HG03064 (cell line): Measurements from ENCODE around the gene SMCO4.
"Not testable (repeated sequence)": the region's sequence is repeated elsewhere in the genome, so short reads cannot be mapped to it uniquely, and the experiment has no call there.

Source experiments
- ATAC-seq: cut with Tn5 transposase; IDR thresholded peaks from one replicate; pipeline ENCODE4 v1.9.1; 2021; ENCODE audit warnings: low read depth; ENCODE audit not compliant: unreplicated experiment

The SMCO4 gene, protein sequence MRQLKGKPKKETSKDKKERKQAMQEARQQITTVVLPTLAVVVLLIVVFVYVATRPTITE

DNA sequence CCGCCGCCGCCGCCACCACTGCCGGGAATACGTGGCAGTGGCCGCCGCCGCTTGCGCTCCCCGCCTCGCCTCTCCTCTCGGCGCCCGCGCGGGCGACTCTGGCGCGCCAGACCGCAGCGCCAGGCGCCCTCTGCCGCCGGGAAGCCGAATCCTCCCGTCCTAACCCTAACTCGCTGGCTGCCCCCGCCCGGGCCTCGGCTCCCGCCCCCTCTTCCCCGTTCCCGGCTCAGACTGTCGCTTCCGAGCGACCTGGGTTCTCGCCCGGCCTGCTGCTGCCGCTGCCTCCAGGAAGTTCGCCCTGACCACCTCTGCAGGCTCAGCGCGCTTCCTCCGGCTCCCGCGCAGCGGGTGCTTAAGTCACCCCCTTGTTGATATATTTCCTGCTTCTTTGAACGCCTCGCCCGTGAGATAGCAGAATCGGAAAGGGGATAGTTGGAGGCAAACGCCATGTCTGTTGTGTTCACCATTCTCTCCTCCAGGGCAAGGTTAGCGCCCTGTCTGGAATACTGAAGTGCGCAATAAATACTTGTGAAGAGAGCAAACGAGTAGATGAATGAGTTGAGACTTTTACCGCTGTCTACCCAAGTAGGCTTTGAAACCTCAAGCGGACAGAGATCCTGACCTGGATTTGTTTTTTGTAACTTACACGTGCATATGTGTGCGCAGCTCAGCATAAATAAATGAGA, at the start of gene SMCO4:
Gene SMCO4 (minus strand): TSS at position 100 of the 686 bp plus-strand sequence. CDS start 64,202 bp downstream, outside the sequence.
- ATAC-seq: peak; percentile 85

DNA sequence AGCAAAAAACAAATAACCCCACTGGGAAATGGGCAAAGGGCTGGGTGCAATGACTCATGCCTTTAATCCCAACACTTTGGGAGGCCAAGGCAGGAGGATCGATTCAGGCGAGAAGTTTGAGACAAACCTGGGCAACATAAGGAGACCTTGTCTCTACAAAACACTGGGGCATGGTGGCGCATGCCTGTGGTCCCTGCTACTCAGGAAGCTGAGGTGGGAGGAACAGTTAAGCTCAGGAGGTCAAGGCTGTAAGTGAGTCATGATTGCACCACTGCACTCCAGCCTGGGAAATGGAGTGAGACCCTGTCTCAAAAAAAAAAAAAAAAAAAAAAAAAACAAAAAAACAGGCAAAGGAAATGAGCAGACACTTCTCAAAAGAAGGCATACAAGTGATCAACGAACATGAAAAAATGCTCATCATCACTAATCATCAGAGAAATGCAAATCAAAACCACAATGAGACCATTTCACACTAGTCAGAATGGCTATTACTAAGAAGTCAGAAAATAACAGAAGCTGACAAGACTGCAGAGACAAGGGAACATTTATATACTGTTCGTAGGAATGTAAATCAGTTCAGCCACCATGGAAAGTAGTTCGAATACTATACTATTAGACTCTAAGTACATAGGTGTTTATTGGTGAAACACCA, 48.2 kb upstream of the SMCO4 start:
- ATAC-seq: no peak

DNA sequence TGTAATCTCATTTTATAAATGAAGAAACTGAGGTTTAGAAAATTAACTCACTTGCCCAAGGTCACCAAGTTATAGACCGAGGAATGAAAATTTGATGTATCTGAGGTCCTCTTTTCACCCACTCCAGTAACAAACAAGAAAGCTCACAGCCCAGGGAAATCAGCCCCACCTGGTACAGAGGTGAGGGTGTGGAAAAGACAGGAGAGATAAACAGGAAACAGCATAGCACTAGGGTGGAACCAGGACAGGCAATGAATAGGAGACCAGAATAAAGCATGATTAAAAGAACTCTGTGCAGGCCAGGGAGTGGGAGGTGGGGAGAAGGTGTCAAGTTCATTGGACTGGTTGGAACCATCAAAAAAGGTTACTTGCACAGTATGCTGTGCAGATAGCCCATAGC, 46.2 kb upstream of the SMCO4 start:
- no peak for ATAC-seq

DNA sequence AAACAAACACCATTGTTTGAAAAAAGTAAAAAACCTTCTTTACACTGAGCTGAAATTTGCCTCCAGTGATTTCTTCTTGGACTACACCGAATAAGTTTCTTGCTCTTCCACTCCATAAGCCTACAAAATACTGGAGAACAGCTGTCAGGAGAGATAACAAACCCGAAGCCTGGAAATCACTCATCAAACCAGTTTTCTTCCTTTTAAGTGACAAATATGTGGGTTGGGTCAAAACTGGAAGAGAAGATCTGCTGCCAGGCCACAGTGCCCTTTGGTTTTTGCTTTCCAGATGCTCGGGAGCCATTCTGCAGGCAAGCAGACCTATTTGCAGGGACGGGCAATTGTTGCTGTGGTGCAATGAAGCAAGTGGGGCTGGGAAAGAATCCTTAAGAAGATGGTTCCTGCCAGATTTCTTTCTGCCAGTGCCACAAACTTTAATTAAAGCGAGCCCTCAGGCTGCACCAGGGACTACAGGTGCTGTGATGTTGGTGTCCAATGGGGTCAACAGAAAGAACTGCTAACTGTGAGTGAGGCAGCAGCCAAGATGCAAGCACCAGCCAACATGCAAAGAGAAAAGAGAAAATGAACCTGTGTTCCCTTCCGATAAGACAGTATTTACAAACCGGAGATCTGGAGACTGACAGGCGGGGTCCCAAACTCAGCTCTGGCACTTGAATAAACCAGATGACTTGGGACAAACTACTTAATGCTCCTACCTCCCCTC, 44.8 kb upstream of the SMCO4 start:
- no peak for ATAC-seq

DNA sequence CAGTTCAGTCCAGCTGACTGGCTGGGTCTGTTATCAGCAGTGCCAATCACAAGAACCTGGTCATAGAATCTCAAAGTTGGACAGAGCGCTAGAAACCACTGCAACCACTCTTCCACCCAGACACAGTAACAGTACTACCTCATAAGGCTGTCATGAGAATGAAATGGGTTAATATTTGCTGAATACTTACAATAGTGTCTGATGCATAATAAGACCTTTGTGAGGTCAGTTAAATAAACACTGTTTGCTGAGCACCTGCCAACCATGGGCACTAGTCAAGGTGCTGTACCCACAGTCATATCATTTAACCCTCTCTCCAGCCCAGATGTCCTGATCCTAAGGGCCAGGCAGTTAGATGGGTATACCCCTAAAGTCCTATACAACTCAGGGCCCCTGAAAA, 44.2 kb upstream of the SMCO4 start:
- ATAC-seq: not testable (repeated sequence)

DNA sequence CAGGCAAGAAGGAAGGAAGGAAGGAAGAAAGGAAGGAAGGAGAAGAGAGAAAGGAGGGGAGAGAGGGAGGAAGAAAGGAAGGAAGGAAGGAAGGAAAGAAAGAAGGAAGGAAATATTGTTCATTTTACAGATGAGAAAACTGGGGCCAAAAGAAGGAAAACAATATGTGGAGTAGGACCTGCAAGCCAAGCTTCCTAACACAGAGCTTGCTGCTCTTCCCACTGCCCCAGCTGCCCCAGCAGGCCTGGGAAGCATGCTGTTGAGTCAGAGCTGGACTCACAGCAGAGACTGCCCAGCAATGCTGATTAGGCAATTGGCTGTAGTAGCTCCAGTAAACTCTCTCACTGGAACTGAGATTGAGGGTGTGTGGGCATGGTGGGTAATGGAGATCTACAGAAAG, 42.6 kb upstream of the SMCO4 start:
- ATAC-seq: no peak

DNA sequence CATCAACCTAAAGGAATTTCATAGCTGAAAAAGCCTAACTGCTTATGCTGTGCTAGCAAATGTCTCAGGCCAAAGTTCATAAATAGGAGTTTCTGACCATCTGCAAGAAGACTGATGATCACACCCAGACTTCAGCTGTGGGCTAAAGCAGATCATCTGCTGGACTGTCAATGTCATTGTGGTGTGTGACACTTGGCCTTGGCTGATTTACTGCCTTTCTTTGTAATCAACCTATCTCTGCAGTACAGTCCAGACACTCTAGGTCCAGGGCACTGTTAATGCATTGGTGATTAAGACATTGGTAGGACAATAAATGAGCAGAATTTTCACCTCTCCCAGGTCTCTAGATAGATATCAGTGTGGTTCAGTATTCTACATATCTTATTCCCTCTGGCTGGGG, 40.3 kb upstream of the SMCO4 start:
- no peak for ATAC-seq

DNA sequence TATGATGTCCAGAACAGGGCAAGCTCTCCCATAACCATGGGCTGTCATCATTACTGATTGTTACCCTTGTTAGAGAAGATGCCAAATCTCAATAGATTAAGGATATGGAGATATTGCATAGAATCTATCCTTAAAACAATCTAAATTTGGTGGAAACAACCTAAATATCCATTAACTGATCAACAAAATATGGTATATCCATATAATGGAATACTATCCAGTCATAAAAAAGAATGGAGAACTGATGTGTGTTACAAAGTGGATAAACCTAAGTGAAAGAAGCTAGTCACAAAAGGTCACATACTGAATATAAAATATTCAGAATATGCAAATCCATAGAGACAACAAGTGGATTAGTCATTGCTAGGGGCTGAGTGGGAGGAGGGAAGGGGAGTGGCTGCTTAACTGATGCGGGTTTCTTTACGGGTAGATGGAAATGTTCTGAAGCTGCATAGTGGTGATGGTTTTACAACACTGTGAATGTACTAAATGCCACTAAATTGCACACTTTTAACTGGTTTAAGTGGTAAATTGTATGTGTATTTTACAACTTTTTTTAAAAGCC, 36.1 kb upstream of the SMCO4 start:
- ATAC-seq: no peak

DNA sequence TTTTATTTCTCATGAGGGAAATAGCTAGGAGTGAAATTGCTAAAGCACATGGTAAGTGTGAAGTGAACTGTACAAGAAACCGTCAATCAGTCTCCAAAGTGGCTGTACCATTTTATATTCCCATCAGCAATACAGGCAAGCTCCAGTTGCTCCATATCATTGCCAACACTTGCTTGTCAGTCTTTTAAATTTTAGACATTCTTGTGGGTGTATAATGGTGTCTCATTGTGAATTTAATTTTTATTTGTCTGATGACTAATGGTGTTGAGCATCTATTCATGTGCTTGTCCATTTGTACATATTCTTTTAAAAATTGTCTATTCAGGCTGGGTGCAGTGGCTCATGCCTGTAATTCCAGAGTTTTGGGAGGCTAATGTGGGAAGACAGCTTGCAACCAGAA, 34.1 kb upstream of the SMCO4 start:
- ATAC-seq: no peak

DNA sequence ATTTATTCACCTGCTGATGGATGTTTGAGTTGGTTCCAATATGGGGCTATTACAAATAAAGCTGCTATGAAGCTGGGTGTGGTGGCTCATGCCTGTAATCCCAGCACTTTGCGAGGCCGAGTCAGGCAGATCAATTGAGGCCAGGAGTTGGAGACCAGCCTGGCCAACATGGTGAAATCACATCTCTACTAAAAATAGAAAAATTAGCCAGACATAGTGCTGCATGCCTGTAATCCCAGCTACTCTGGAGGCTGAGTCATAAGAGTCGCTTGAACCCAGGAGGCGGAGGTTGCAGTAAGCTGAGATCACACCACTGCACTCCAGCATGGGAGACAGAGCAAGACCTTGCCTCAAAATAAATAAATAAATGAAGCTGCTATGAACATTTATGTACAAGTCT, 33.7 kb upstream of the SMCO4 start:
- not testable (repeated sequence) for ATAC-seq

DNA sequence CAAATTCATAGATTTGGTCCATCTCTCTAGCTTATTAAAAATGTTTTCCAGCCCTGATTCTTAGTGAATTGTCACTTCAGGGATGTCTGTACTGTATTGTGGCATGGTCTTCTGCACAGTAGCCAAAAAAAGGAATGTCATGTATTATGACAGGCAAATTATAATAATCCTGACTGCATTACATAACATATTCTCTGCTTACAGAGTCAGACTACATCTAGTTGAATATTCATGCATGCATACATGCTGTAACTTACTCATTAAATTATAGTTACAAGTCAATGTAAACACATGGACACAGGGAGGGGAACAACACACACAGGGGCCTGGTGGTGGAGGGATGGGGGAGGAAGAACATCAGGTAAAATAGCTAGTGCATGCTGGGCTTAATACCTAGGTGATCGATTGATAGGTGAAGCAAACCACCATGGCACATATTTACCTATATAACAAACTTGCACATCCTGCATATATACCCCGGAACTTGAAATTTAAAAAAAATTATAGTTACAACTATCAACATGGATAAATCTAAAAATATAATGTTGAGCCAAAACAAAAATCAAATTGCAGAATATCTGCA, 31.5 kb upstream of the SMCO4 start:
- no peak for ATAC-seq

DNA sequence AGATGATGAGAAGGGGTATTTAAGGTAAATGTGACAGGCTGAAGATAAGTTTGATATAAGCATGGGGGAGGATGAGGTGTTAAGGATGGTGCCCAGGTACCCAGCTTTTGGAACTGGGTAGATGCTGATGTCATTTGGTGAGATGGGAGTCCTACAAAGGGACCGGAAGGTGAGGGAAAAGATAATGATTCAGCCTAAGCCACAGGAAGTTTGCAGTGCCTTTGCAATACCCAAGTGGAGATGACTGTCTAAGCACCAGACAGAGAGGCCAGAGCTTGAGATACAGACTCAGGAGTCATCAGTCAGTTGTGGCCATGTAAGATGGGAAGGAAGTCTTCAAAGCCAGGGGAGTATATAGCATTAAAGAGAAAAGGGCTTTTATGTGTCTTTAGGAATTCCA, 30.0 kb upstream of the SMCO4 start:
- no peak for ATAC-seq

DNA sequence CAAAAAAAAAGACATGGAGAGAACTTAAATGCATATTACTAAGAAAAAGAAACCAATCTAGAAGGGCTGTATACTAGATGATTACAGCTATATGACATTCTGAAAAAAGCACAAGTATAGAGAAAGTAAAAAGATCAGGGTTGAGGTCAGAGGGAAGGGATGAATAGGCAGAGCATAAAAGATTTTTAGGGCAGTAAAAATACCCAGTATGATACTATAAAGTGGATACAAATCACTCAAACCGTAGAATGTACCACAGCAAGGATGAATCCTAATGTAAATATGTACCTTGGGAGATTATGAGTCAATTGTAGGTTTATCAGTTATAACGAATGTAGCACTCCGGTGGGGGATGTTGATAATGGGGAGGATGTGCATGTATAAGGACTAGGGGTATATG, 29.4 kb upstream of the SMCO4 start:
- ATAC-seq: no peak

DNA sequence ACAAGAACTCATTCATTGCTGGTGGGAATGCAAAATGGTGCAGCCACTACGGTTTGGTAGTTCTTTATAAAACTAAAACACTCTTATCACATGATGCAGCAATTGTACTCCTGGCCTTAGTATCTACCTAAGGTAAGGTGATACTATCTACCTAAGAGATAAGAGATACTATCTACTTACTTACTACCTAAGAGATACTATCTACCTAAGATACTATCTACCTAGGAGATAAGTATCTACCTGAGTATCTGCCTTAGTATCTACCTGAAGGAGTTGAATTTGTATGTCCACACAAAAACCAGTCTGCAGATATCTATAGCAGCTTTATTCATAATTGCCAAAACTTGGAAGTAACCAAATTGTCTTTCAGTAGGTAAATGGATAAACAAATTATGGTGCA, 29.0 kb upstream of the SMCO4 start:
- no peak for ATAC-seq

DNA sequence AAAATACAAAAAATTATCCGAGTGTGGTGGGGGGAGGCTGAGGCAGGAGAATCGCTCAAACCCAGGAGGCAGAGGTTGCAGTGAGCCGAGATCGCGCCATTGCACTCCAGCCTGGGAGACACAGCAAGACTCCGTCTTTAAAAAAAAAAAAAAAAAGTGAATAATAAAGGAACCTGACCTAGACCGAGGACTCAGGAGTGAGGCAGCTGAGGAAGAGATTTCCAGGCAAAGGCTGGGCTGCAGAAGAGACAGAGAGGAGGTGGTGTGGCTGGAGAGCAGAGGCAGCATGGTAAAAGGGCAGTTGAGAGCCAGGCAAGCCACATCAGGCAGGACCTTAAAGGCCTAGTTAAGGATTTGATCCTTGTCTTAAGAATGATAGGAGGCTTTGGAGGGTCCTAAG, 28.4 kb upstream of the SMCO4 start:
- no peak for ATAC-seq

DNA sequence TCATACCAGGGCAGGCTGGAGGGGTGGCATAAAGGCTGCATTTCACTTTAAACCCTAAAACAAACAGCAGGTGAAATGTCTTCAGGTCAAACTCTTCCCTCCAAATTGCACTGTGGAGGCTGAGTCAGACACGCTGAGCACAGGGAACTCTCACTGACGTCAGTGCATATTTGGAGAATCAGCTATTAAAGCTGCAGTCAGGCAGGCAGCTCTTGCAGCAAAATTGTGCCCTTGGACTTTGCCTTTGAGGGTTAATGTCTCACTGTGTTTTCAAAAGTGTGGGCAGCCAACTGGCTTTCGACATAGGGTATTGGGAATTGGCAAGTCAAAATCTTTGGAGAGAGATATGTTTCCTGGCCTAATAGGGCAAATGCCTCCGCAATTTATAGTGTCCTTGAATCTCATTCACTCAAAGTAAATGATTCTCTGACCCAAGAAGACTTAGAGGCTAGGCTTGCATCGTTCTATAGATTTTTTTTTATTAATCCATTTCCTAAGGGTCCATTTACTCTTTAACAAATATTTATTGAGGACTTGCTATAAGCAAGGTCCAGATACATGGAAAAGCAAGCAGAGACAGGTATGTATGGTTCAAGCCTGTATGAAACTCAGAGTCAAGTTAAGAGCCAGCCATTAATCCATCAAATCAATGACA, 27.7 kb upstream of the SMCO4 start:
- no peak for ATAC-seq

DNA sequence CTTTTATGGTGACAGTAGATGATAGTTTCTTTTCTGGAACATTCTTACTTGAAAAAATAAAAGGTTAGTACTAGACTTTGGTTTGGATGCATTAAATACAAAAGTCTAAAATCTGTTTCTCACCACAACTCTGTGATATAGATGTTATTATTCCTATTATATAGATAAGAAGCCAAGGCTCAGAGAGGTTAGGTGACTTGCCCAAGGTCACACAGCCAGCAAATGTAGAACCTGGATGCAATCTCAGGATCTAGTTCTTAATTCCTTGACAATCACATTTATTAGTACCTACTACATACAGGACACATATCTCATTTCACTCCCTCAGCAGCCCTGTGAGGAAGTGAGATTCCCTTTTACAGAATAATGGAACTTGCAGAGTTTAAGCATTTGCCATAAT, 26.3 kb upstream of the SMCO4 start:
- no peak for ATAC-seq

DNA sequence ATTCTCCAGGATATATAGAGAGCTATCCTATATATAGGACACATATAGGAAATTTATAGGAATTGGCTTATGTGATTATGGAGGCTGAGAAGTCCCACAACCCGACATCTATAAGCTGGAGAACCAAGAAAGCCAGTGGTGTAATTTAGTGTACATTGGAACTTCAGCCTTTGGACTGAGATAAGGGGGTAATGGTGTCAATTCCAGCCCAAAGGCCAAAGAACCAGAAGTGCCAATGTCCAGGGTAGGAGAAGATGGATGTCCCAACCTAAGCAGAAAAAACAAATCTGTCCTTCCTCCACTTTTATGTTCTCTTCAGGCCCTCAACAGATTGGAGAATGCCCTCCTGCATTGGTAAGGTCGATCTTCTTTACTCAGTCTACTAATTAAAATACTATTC, 25.5 kb upstream of the SMCO4 start:
- no peak for ATAC-seq

DNA sequence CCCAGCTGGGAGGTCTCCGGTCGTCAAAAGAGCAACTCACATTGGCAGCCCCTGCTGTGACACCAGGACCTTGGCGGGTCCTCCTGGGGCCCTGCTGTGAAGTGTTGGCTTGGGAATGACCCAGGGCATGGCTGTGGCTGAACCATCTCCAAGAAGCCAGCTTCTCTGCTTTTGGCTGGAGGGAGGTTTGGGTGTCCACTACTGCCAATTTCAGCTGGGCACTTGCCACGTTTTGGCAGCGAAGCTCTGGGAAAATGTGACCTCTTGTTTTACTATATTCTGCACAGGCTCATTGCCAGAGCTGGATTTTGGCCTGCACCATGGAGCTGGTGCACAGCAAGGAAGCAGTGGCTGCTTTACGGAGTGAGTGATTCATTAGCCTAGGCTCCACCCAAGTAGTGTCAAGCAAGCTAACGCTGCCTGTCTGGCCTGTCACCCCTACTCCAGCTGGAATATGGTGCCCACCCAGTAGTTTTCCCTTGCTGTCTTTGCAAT, 24.3 kb upstream of the SMCO4 start:
- ATAC-seq: no peak

DNA sequence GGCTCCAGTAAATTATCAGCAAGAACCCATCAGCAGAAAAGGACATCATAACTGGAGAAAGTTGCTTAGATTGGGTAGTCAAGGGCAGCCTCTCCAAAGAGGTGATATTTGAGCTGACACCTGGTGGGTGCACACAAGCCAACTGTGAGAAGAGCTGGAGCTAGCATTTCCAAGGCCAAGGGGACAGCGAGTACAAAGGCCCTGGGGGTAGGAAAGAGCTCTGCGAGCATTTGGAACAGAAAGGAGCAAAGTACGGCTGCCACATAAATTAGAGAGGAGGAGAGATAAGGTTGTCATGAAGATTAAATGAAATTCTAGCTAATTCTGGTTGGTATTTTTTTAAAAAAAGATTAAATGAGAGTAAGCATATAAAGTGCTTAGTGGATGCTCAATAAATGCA, 21.7 kb upstream of the SMCO4 start:
- no peak for ATAC-seq
